ENCODE measurements around the gene TSPAN5. TPM values are rescaled to one million over a fixed set of nuclear protein-coding genes. Genes with fewer than 3 reads are reported as not detected.
A peak's percentile ranks its signal among the peaks of the same experiment; 100 is the strongest.

TSPAN5 gene
- total and polyA plus RNA-seq, 9 of the 15 experiments (the other 6 are each of a cell fraction or from before 2014, with no cell fraction given): 0.58 to 6.6 (median 0.73) TPM

GRCh38 chr4:98467627-98468072, 190.8 kb downstream of the TSPAN5 start (continued):
- no peak for TF ChIP-seq PREB (CRISPR knock-in tag; IDR thresholded peaks at IDR 0.05)
- no peak for TF ChIP-seq MEIS2 (IDR thresholded peaks at IDR 0.05; ENCODE audit: partially characterized antibody)
- no peak for TF ChIP-seq HMBOX1 (IDR thresholded peaks at IDR 0.05)
- TF ChIP-seq ZNF395 (CRISPR knock-in tag; IDR thresholded peaks at IDR 0.05): no peak
- TF ChIP-seq FOSL1 (tag; conservative IDR thresholded peaks at IDR 0.05): no peak
- no peak for TF ChIP-seq HNRNPH1 (optimal IDR thresholded peaks at IDR 0.05; ENCODE audit: low read depth, low read length)
- TF ChIP-seq NFIX (CRISPR knock-in tag; IDR thresholded peaks at IDR 0.05; ENCODE audit: low read depth): no peak
- no peak for TF ChIP-seq USF2 (CRISPR knock-in tag; IDR thresholded peaks at IDR 0.05)
- TF ChIP-seq GABPB1 (CRISPR knock-in tag; IDR thresholded peaks at IDR 0.05): 0 out of 2 replicates have a peak, but pooled peaks have one; percentile 23
- peak; percentile 60 for TF ChIP-seq RBM25 (IDR thresholded peaks at IDR 0.05; ENCODE audit: low read depth, low read length, severe bottlenecking)
- no peak for TF ChIP-seq EP400 (IDR thresholded peaks at IDR 0.05)
- no peak for TF ChIP-seq ZNF184 (CRISPR knock-in tag; IDR thresholded peaks at IDR 0.05)
- no peak for TF ChIP-seq TFAM (CRISPR knock-in tag; conservative IDR thresholded peaks at IDR 0.05)
- no peak for TF ChIP-seq ELK3 (CRISPR knock-in tag; IDR thresholded peaks at IDR 0.05)
- TF ChIP-seq E2F5 (CRISPR knock-in tag; IDR thresholded peaks at IDR 0.05): no peak
- peak; percentile 65; the same call in 1 of the 2 replicates for TF ChIP-seq MAFF (IDR thresholded peaks at IDR 0.05; ENCODE audit: low read length)
- no peak for TF ChIP-seq ZNF512 (tag; IDR thresholded peaks at IDR 0.05)
- TF ChIP-seq ZBTB26 (CRISPR knock-in tag; IDR thresholded peaks at IDR 0.05): no peak

All from K562 (cell line).